Measurements from ENCODE around the gene SPRYD4.
"Not testable (repeated sequence)": the region's sequence is repeated elsewhere in the genome, so short reads cannot be mapped to it uniquely, and the experiment has no call there.

The SPRYD4 gene

GRCh38 chr12:56490360-56490759 lies 22.0 kb downstream of the SPRYD4 start:
- DNase-seq (ENCODE audit: insufficient read length, low spot score) (no peak), FAIRE-seq (no peak)
- TF ChIP-seq POLR2AphosphoS5 (IDR thresholded peaks at IDR 0.05; ENCODE audit: low read depth, low read length) (no peak), POU2F2 (IDR thresholded peaks at IDR 0.05; ENCODE audit: low read depth, low read length) (no peak), SPI1 (IDR thresholded peaks at IDR 0.05; ENCODE audit: low read depth, low read length) (no peak), PAX5 (IDR thresholded peaks at IDR 0.05; ENCODE audit: insufficient read depth, low read length, severe bottlenecking) (no peak), POLR2A (IDR thresholded peaks at IDR 0.05; ENCODE audit: low read depth, low read length) (no peak), TAF1 (IDR thresholded peaks at IDR 0.05; ENCODE audit: low read depth, low read length) (no peak)

- not testable (repeated sequence) for FAIRE-seq; DNase-seq (ENCODE audit: insufficient read length, low spot score)
Observed at GRCh38 chr12:56493409-56494105, 25.2 kb downstream of the SPRYD4 start.

GRCh38 chr12:56494106-56494415 lies 25.7 kb downstream of the SPRYD4 start:
- not testable (repeated sequence) for FAIRE-seq; DNase-seq (ENCODE audit: insufficient read length, low spot score)

GRCh38 chr12:56494481-56494880 lies 26.1 kb downstream of the SPRYD4 start:
- not testable (repeated sequence) for FAIRE-seq; DNase-seq (ENCODE audit: insufficient read length, low spot score)

- FAIRE-seq: peak; percentile 33
- DNase-seq (ENCODE audit: insufficient read length, low spot score): not testable (repeated sequence)
Observed at GRCh38 chr12:56496704-56497103, 28.3 kb downstream of the SPRYD4 start.

GRCh38 chr12:56498126-56498902 lies 29.9 kb downstream of the SPRYD4 start:
- DNase-seq (ENCODE audit: insufficient read length, low spot score); FAIRE-seq: not testable (repeated sequence)

GRCh38 chr12:56499452-56499851 lies 31.1 kb downstream of the SPRYD4 start:
- FAIRE-seq; DNase-seq (ENCODE audit: insufficient read length, low spot score): not testable (repeated sequence)

- not testable (repeated sequence) for DNase-seq (ENCODE audit: insufficient read length, low spot score); FAIRE-seq
Observed at GRCh38 chr12:56499879-56500278, 31.5 kb downstream of the SPRYD4 start.

- FAIRE-seq (no peak), DNase-seq (ENCODE audit: insufficient read length, low spot score) (no peak)
Observed at GRCh38 chr12:56510786-56511185, 42.4 kb downstream of the SPRYD4 start.

GRCh38 chr12:56514014-56514318 lies 45.6 kb downstream of the SPRYD4 start:
- not testable (repeated sequence) for FAIRE-seq

More at GRCh38 chr12:56510786-56511185, 42.4 kb downstream of the SPRYD4 start:
- TF ChIP-seq POLR2AphosphoS5 (IDR thresholded peaks at IDR 0.05; ENCODE audit: low read depth, low read length): no peak
- TF ChIP-seq POLR2A (IDR thresholded peaks at IDR 0.05; ENCODE audit: low read depth, low read length): no peak
- TF ChIP-seq PAX5 (IDR thresholded peaks at IDR 0.05; ENCODE audit: insufficient read depth, low read length, severe bottlenecking): no peak
- no peak for TF ChIP-seq POU2F2 (IDR thresholded peaks at IDR 0.05; ENCODE audit: low read depth, low read length)
- no peak for TF ChIP-seq SPI1 (IDR thresholded peaks at IDR 0.05; ENCODE audit: low read depth, low read length)
- no peak for TF ChIP-seq TAF1 (IDR thresholded peaks at IDR 0.05; ENCODE audit: low read depth, low read length)

GRCh38 chr12:56517854-56518253 lies 49.5 kb downstream of the SPRYD4 start:
- no peak for DNase-seq (ENCODE audit: insufficient read length, low spot score)
- FAIRE-seq: no peak
- TF ChIP-seq POLR2AphosphoS5 (IDR thresholded peaks at IDR 0.05; ENCODE audit: low read depth, low read length) (no peak), SPI1 (IDR thresholded peaks at IDR 0.05; ENCODE audit: low read depth, low read length) (no peak), POU2F2 (IDR thresholded peaks at IDR 0.05; ENCODE audit: low read depth, low read length) (no peak)

More at GRCh38 chr12:56514014-56514318, 45.6 kb downstream of the SPRYD4 start:
- not testable (repeated sequence) for DNase-seq (ENCODE audit: insufficient read length, low spot score)

- DNase-seq (ENCODE audit: insufficient read length, low spot score): no peak
- TF ChIP-seq POU2F2 (IDR thresholded peaks at IDR 0.05; ENCODE audit: low read depth, low read length) (no peak), POLR2A (IDR thresholded peaks at IDR 0.05; ENCODE audit: low read depth, low read length) (no peak), POLR2AphosphoS5 (IDR thresholded peaks at IDR 0.05; ENCODE audit: low read depth, low read length) (no peak), PAX5 (IDR thresholded peaks at IDR 0.05; ENCODE audit: insufficient read depth, low read length, severe bottlenecking) (no peak), SPI1 (IDR thresholded peaks at IDR 0.05; ENCODE audit: low read depth, low read length) (no peak), TAF1 (IDR thresholded peaks at IDR 0.05; ENCODE audit: low read depth, low read length) (no peak)
- no peak for FAIRE-seq
Observed at GRCh38 chr12:56518570-56518969, 50.2 kb downstream of the SPRYD4 start.
